Uterine smooth muscle cell (primary cell): ENCODE measurements around the gene BZW2. TPM values are rescaled to one million over a fixed set of nuclear protein-coding genes. Genes with fewer than 3 reads are reported as not detected.

Experiments used
- total RNA-seq: library from RNA; depleted of rRNA; stranded (reverse); fragments of >200 nt; gene quantifications from 2 replicates; pipeline ENCODE4 v1.2.3, GENCODE V29; 2014

BZW2 gene
- 65.5 and 102 TPM in 2 replicates for total RNA-seq

GRCh38 chr7:16645593-16646471 is at the start of gene BZW2, which contains the start of gene ANKMY2:
BZW2 (plus strand) TSS chr7:16646181; CDS start chr7:16665444, 19,263 bp downstream.
ANKMY2 (minus strand) TSS chr7:16645754; CDS start chr7:16645573, 181 bp downstream.

GRCh38 chr7:16753102-16753931 is 107.3 kb downstream of the BZW2 start, which contains the start of gene TSPAN13:
TSPAN13 (plus strand) TSS chr7:16753755; CDS start chr7:16753968, 213 bp downstream.

Other genes starting within 250 kb of the BZW2 start
- gene CRPPA, start 224.6 kb upstream of the BZW2 start, total RNA-seq: 1.2 and 1.3 TPM in 2 replicates
- not detected in 2 replicates for gene SOSTDC1, start 180.4 kb upstream of the BZW2 start, total RNA-seq
- gene LRRC72, start 119.4 kb upstream of the BZW2 start, total RNA-seq: not detected in 2 replicates
- gene ANKMY2, start 427 bp upstream of the BZW2 start, total RNA-seq: 33.9 and 39.0 TPM in 2 replicates
- gene TSPAN13, start 107.6 kb downstream of the BZW2 start, total RNA-seq: 7.6 and 9.7 TPM in 2 replicates
- under 0.01 TPM in 1 of 2 replicates, not detected in the other for gene AGR2, start 158.8 kb downstream of the BZW2 start, total RNA-seq
- gene AGR3, start 235.8 kb downstream of the BZW2 start, total RNA-seq: not detected in 2 replicates